Endothelial cell of umbilical vein (primary cell): ENCODE data around the gene SDC4. TPM values are rescaled to one million over a fixed set of nuclear protein-coding genes. Genes with fewer than 3 reads are reported as not detected.

Experiments
- BruUV-seq: library from RNA; stranded (reverse); fragments of 400-500 nt; replicated peaks from 2 replicates; lab custom pipeline; 2021; lab: Mats Ljungman, UMichigan
- CTCF ChIA-PET: fragments of 300-600, 350-600 bp; sonication (Branson Sonifier 250); formaldehyde crosslinking; loops from one replicate; lab custom pipeline; 2021; ENCODE audit warnings: antibody characterized with exemption, inconsistent platforms; lab: Charles Lee
- POLR2A ChIA-PET: fragments of 300-600, 350-600 bp; sonication (Branson Sonifier 250); formaldehyde crosslinking; loops from one replicate; lab custom pipeline; 2021; ENCODE audit warnings: antibody characterized with exemption, inconsistent platforms; lab: Charles Lee
- DNase-seq: peaks from one replicate; pipeline ENCODE4 v3.0.0-alpha.2; 2011; ENCODE audit warnings: low read depth, low spot score
- FAIRE-seq: peaks from 2 replicates; lab custom pipeline; 2011; peaks lifted over from hg19 to GRCh38; lab: Jason Lieb, UNC
- H2AFZ ChIP-seq: 2 replicates; pipeline ENCODE4 v1.6.0; 2012; ENCODE audit warnings: low read depth, low read length, control low read depth, inconsistent platforms
- H3K27ac ChIP-seq: 2 replicates; pipeline ENCODE4 v1.5.1; 2011; ENCODE audit warnings: low read depth, mild to moderate bottlenecking, control low read depth, low read length, moderate library complexity; ENCODE audit not compliant: insufficient read depth
- H3K27me3 ChIP-seq, 2 experiments: 2 replicates each; pipeline versions ENCODE4 v1.6.0 to v1.6.1; 2011; ENCODE audit warnings: low read length in 2 of 2, mixed read lengths in 1 of 2; ENCODE audit not compliant: control insufficient read depth in 2 of 2, insufficient read depth in 2 of 2
- H3K36me3 ChIP-seq, 2 experiments: 2 replicates in 1 of 2; 3 replicates in 1 of 2; pipeline ENCODE4 v1.5.1; 2011; ENCODE audit warnings: low read length in 2 of 2, mild to moderate bottlenecking in 1 of 2, moderate library complexity in 1 of 2; ENCODE audit not compliant: control insufficient read depth in 2 of 2, insufficient read depth in 2 of 2; ENCODE audit errors: extremely low read depth in 1 of 2
- H3K4me1 ChIP-seq: 3 replicates; pipeline ENCODE4 v1.5.1; 2011; ENCODE audit warnings: mild to moderate bottlenecking, low read length; ENCODE audit not compliant: control insufficient read depth, insufficient read depth; ENCODE audit errors: extremely low read depth
- H3K4me2 ChIP-seq: 2 replicates; pipeline ENCODE4 v1.6.1; 2011; ENCODE audit warnings: low read length, control low read depth, mixed read lengths; ENCODE audit not compliant: insufficient read depth
- H3K4me3 ChIP-seq, 3 experiments: fragments of 200-600 bp in 1 of 3; sonication (generic), shearing (Covaris generic) in 1 of 3; replicated peaks in 1 of 3; 2 replicates each; pipeline ENCODE4 v1.5.1; 2011 to 2016; ENCODE audit warnings: control low read depth in 3 of 3, low read length in 3 of 3, mild to moderate bottlenecking in 2 of 3, inconsistent platforms in 1 of 3, low read depth in 1 of 3, moderate library complexity in 1 of 3; ENCODE audit not compliant: insufficient read depth in 1 of 3
- H3K79me2 ChIP-seq: 2 replicates; pipeline ENCODE4 v1.6.0; 2012; ENCODE audit warnings: low read length, inconsistent platforms; ENCODE audit not compliant: control insufficient read depth, insufficient read depth
- H3K9ac ChIP-seq: replicated peaks from 2 replicates; pipeline ENCODE3; 2011; ENCODE audit warnings: low read length, control low read depth; ENCODE audit not compliant: insufficient read depth; ENCODE audit errors: extremely low read depth
- H3K9me1 ChIP-seq: replicated peaks from 3 replicates; pipeline ENCODE4 v1.6.0; 2011; ENCODE audit warnings: mild to moderate bottlenecking, low read length; ENCODE audit not compliant: control insufficient read depth, insufficient read depth; ENCODE audit errors: extremely low read depth
- H3K9me3 ChIP-seq: replicated peaks from 2 replicates; pipeline ENCODE4 v1.5.1; 2012; ENCODE audit warnings: low read length, inconsistent platforms; ENCODE audit not compliant: control insufficient read depth, insufficient read depth
- H4K20me1 ChIP-seq: replicated peaks from 2 replicates; pipeline ENCODE3; 2011; ENCODE audit warnings: mild to moderate bottlenecking, low read length; ENCODE audit not compliant: control insufficient read depth, insufficient read depth; ENCODE audit errors: extremely low read depth
- EZH2 ChIP-seq: IDR thresholded peaks from 2 replicates; pipeline ENCODE4 v1.6.1; 2012; ENCODE audit warnings: borderline replicate concordance, low read depth, mild to moderate bottlenecking, moderate library complexity, low read length, inconsistent platforms; ENCODE audit not compliant: severe bottlenecking
- FOS ChIP-seq: IDR thresholded peaks from 2 replicates; pipeline ENCODE4 v1.6.1; 2011; ENCODE audit warnings: mild to moderate bottlenecking, low read length, moderate library complexity, borderline replicate concordance; ENCODE audit not compliant: insufficient read depth
- GATA2 ChIP-seq: IDR thresholded peaks from 2 replicates; pipeline ENCODE4 v1.7.0; 2011; ENCODE audit warnings: low read depth, mild to moderate bottlenecking, moderate library complexity, mixed read lengths, low read length; ENCODE audit not compliant: insufficient read length, insufficient read depth
- JUN ChIP-seq: IDR thresholded peaks from 2 replicates; pipeline ENCODE4 v1.6.1; 2011; ENCODE audit warnings: borderline replicate concordance, low read depth; ENCODE audit not compliant: insufficient read length, insufficient read depth
- MYC ChIP-seq: IDR thresholded peaks from one replicate; pipeline ENCODE4 v1.6.1; 2011; ENCODE audit warnings: mild to moderate bottlenecking, low read depth, low read length
- POLR2A ChIP-seq: IDR thresholded peaks from 2 replicates; pipeline ENCODE4 v1.6.1; 2012; ENCODE audit warnings: low read depth, mild to moderate bottlenecking, control low read depth, low read length
- POLR2AphosphoS5 ChIP-seq: IDR thresholded peaks from 2 replicates; pipeline ENCODE4 v1.6.1; 2012; ENCODE audit warnings: low read depth, mild to moderate bottlenecking, control low read depth, low read length, moderate library complexity; ENCODE audit not compliant: insufficient read depth
- dilution Hi-C: fragments of 300-500 bp; cut with MboI; formaldehyde crosslinking; loops from one replicate; pipeline ENCODE4 v1.15.0; 2019; ENCODE audit warnings: low sequenced_read_pairs; ENCODE audit not compliant: extremely low pct_ligation_motif_present
- intact Hi-C: fragments of 100-400 bp; cut with micrococcal nuclease; formaldehyde crosslinking; loops from one replicate; pipeline ENCODE4 v1.10.0; 2022
- polyA plus RNA-seq, 4 experiments: library from polyadenylated mRNA; depleted of rRNA in 3 of 4; stranded (reverse) in 3 of 4; unstranded in 1 of 4; fragments of >200 nt; gene quantifications; 2 replicates each; pipeline versions ENCODE4 v1.2.1 to v1.2.3, GENCODE V29; 2011 to 2012; ENCODE audit warnings: missing spikeins in 1 of 4
- total RNA-seq: library from RNA; stranded (reverse); gene quantifications from 2 replicates; pipeline ENCODE4 v1.2.3, GENCODE V29; 2021
- TF ChIP-seq, protein P1 (sequence below), 2 donors: IDR thresholded peaks; 1 replicate in 1 of 2; 2 replicates in 1 of 2; pipeline ENCODE4 v1.5.1; 2011; ENCODE audit warnings: low read length in 2 of 2, mild to moderate bottlenecking in 2 of 2, moderate library complexity in 2 of 2, control low read depth in 1 of 2, inconsistent platforms in 1 of 2, low read depth in 1 of 2; ENCODE audit not compliant: insufficient read depth in 1 of 2; ENCODE audit errors: extremely low read depth in 1 of 2
- TF ChIP-seq, protein P2 (sequence below): IDR thresholded peaks from 2 replicates; pipeline ENCODE4 v1.6.1; 2011; ENCODE audit not compliant: insufficient read depth, insufficient read length

The SDC4 gene
- total and polyA plus RNA-seq, 2 donors (not counting 3 experiments of a cell fraction or from before 2014, with no cell fraction given) = 26.3 to 32.0 TPM

DNA sequence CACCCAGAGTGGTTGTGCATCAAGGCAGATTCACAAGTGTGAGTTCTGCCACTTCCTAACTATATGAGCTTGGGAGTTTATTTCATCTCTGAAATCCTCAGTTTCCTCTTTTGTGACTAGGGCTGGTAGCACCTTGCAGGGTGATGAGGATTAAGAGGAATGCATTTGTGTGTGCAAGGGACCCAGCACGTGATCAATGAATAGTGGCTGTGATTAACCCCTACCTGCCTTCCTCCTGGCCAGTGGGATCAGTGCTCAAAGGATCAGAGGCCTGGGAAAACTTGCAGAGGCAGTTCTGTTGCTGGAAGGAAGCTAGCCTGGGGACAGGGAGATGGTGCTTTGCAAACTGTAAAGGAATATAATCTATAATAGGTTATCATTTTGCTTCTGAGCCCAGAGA, 7.3 kb downstream of the SDC4 start:
- Histone ChIP-seq H3K4me1 (peaks cover 61% of the 10 kb centered on the region), H4K20me1 (no peaks in the 10 kb centered on the region), H3K27ac (no peak overlapping the region), H3K27me3 (no peaks in the 10 kb centered on the region), H3K79me2 (peaks cover 78% of the 10 kb centered on the region), H2AFZ (no peak overlapping the region), H3K4me2 (no peak overlapping the region), H3K4me3 (no peak overlapping the region), H3K36me3 (peaks cover 0 to 3% of the 10 kb centered on the region in 2 experiments), H3K9me3 (no peaks in the 10 kb centered on the region), H3K9me1 (no peaks in the 10 kb centered on the region), H3K9ac (no peak overlapping the region)
- FAIRE-seq (no peak), DNase-seq (no peak)
- dilution Hi-C loops = no loop called here
- ChIA-PET CTCF (interaction anchor here (1.1 to 1.4 kb wide), 4 partner anchors 12 to 96 kb away, joined by 3 to 4 read pairs (median 3); no protein-coding TSS in a partner anchor), POLR2A (no interaction called here)
- intact Hi-C loops = loop anchor here (10.0 kb wide), 1 partner anchor 574 kb away; the partner anchor contains the start of gene PLTP
- TF ChIP-seq EZH2 (no peak), MYC (no peak)
- BruUV-seq = no TSS peak

DNA sequence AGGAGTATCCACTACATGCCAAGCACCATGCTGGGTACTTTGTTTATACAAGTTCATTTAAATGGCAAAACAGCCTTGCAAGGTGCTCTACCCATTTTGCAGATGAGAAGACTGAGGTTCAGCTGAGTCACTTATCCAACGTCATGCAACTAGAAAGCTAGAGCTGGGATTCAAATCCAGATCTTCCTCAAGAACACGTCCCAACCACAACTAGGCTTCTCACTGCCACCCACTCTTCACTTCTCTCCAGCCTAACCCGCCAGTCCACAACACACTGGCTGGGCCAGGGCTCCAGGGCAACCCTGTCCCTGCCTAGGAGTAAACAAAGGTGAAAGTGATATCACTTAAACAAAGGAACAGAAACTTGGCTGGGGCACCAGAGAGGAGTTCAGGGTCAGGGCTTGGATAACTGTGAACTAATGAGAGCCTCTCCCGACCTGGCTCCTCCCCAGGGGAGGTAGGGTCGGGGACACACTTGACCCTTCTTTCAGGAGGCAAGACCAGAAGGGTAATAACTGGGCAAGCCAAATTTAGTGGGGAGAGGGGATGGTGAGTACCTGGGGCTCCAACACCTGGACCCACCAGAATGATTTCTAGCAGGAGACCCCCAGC, 7.9 kb downstream of the SDC4 start:
- Histone ChIP-seq H3K4me1 (peaks cover 55% of the 10 kb centered on the region), H3K4me2 (no peak overlapping the region), H3K9ac (no peak overlapping the region), H3K27me3 (no peaks in the 10 kb centered on the region), H3K4me3 (no peak overlapping the region), H3K9me1 (no peaks in the 10 kb centered on the region), H3K27ac (no peak overlapping the region), H2AFZ (no peak overlapping the region), H4K20me1 (no peaks in the 10 kb centered on the region), H3K36me3 (peaks cover 0 to 3% of the 10 kb centered on the region in 2 experiments), H3K9me3 (no peaks in the 10 kb centered on the region), H3K79me2 (peaks cover 73% of the 10 kb centered on the region)
- FAIRE-seq (no peak), DNase-seq (no peak)
- intact Hi-C loops (loop anchor here (10.0 kb wide), 1 partner anchor 574 kb away; the partner anchor contains the start of gene PLTP), dilution Hi-C loops (no loop called here)
- ChIA-PET CTCF (interaction anchor here (1.1 kb wide), 1 partner anchor 96 kb away, joined by 3 read pairs; no protein-coding TSS in a partner anchor), POLR2A (no interaction called here)
- TF ChIP-seq, protein P1, sequence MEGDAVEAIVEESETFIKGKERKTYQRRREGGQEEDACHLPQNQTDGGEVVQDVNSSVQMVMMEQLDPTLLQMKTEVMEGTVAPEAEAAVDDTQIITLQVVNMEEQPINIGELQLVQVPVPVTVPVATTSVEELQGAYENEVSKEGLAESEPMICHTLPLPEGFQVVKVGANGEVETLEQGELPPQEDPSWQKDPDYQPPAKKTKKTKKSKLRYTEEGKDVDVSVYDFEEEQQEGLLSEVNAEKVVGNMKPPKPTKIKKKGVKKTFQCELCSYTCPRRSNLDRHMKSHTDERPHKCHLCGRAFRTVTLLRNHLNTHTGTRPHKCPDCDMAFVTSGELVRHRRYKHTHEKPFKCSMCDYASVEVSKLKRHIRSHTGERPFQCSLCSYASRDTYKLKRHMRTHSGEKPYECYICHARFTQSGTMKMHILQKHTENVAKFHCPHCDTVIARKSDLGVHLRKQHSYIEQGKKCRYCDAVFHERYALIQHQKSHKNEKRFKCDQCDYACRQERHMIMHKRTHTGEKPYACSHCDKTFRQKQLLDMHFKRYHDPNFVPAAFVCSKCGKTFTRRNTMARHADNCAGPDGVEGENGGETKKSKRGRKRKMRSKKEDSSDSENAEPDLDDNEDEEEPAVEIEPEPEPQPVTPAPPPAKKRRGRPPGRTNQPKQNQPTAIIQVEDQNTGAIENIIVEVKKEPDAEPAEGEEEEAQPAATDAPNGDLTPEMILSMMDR (IDR thresholded peaks at IDR 0.05; ENCODE audit: extremely low read depth in 1 of 2, insufficient read depth in 1 of 2, low read depth in 1 of 2, low read length in 2 of 2) = no peak
- TF ChIP-seq JUN (no peak), MYC (no peak), POLR2A (no peak), POLR2AphosphoS5 (no peak), GATA2 (no peak), EZH2 (no peak), FOS (no peak)
- TF ChIP-seq, protein P2, sequence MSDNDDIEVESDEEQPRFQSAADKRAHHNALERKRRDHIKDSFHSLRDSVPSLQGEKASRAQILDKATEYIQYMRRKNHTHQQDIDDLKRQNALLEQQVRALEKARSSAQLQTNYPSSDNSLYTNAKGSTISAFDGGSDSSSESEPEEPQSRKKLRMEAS = no peak
- no TSS peak for BruUV-seq
